Osteoblast (primary cell): ENCODE data around the gene FBLN1. TPM values are rescaled to one million over a fixed set of nuclear protein-coding genes. Genes with fewer than 3 reads are reported as not detected.
A peak's percentile ranks its signal among the peaks of the same experiment; 100 is the strongest.

ENCODE experiments used
- DNase-seq: peaks from one replicate; pipeline ENCODE4 v3.0.0; 2011; ENCODE audit warnings: low spot score, mixed read lengths; ENCODE audit not compliant: insufficient read length; ENCODE audit errors: missing footprints
- H2AFZ ChIP-seq: 2 replicates; pipeline ENCODE4 v1.6.0; 2011; ENCODE audit warnings: mild to moderate bottlenecking, low read length
- H3K27ac ChIP-seq: 2 replicates; pipeline ENCODE4 v1.5.1; 2011; ENCODE audit warnings: mild to moderate bottlenecking, low read depth, low read length, moderate library complexity
- H3K27me3 ChIP-seq: 2 replicates; pipeline ENCODE4 v1.6.0; 2012; ENCODE audit warnings: mild to moderate bottlenecking, control low read depth, inconsistent platforms, low read length, moderate library complexity; ENCODE audit not compliant: insufficient read depth
- H3K36me3 ChIP-seq: 2 replicates; pipeline ENCODE4 v1.5.1; 2011; ENCODE audit warnings: mild to moderate bottlenecking, low read length, control low read depth, moderate library complexity; ENCODE audit not compliant: insufficient read depth
- H3K4me1 ChIP-seq: 2 replicates; pipeline ENCODE4 v1.5.1; 2011; ENCODE audit warnings: mild to moderate bottlenecking, low read length, control low read depth, moderate library complexity; ENCODE audit not compliant: insufficient read depth
- H3K4me2 ChIP-seq: 2 replicates; pipeline ENCODE4 v1.6.0; 2011; ENCODE audit warnings: mild to moderate bottlenecking, low read length; ENCODE audit not compliant: insufficient read depth
- H3K4me3 ChIP-seq: fragments of 200-600 bp; sonication (generic); 3 replicates; pipeline ENCODE4 v1.5.1; 2012; ENCODE audit warnings: mild to moderate bottlenecking, low read length, inconsistent platforms; ENCODE audit not compliant: insufficient read depth
- H3K79me2 ChIP-seq: 2 replicates; pipeline ENCODE4 v1.6.0; 2012; ENCODE audit warnings: mild to moderate bottlenecking, low read length, control low read depth, inconsistent platforms; ENCODE audit not compliant: insufficient read depth
- H3K9me3 ChIP-seq: 2 replicates; pipeline ENCODE4 v1.5.1; 2011; ENCODE audit warnings: low read depth, low read length, control low read depth
- H4K20me1 ChIP-seq: 2 replicates; pipeline ENCODE4 v1.6.0; 2012; ENCODE audit warnings: mild to moderate bottlenecking, low read length, control low read depth; ENCODE audit not compliant: insufficient read depth
- total RNA-seq: library from RNA; depleted of rRNA; stranded (reverse); fragments of >200 nt; gene quantifications from 2 replicates; pipeline ENCODE4 v1.2.3, GENCODE V29; 2012
- TF ChIP-seq, protein P1 (sequence below): IDR thresholded peaks from 2 replicates; pipeline ENCODE4 v1.5.1; 2011; ENCODE audit warnings: mild to moderate bottlenecking, low read depth, low read length, moderate library complexity; ENCODE audit errors: extremely low read depth

Gene FBLN1
- total RNA-seq, 1 donor = 88.3 TPM

DNA sequence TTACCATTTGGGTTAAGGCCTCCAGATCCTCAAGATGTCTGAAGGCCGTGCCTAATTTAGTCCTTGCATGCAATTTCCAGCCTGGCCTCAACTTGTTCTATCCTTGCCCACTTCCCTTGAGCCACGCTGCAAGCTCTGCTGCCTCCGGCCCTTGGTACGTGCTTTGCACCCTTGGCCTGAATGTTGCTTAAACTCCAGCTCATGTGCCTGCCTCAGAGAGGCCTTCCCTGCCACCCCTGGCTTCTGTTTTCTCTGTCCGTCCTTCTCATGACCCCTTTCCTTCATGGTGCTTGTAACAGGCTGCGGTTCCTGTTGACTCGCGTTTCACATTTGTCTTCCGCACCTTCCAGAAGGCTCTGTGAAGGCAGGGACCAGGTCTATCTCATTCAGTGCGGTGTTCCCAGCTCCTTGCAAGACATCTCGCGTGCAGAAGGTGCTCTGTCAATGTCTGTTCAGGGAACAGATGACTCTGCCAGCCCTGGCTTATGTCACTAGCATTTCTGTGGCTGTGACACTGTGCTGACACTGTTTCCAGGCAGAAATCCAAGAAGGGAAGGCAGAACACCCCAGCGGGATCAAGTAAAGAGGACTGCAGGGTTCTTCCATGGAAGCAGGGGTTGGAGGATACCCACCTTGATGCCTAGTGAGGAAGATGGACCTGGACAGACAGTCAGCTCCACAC, 61.8 kb downstream of the FBLN1 start:
- Histone ChIP-seq H3K27me3 (no peaks in the 10 kb centered on the region), H3K9me3 (peaks cover 2% of the 10 kb centered on the region), H3K4me2 (no peak overlapping the region), H3K79me2 (no peaks in the 10 kb centered on the region), H3K4me3 (no peak overlapping the region), H3K27ac (no peak overlapping the region), H4K20me1 (no peaks in the 10 kb centered on the region), H2AFZ (no peak overlapping the region), H3K4me1 (no peaks in the 10 kb centered on the region), H3K36me3 (no peaks in the 10 kb centered on the region)
- peak; percentile 32 for DNase-seq
- TF ChIP-seq, protein P1, sequence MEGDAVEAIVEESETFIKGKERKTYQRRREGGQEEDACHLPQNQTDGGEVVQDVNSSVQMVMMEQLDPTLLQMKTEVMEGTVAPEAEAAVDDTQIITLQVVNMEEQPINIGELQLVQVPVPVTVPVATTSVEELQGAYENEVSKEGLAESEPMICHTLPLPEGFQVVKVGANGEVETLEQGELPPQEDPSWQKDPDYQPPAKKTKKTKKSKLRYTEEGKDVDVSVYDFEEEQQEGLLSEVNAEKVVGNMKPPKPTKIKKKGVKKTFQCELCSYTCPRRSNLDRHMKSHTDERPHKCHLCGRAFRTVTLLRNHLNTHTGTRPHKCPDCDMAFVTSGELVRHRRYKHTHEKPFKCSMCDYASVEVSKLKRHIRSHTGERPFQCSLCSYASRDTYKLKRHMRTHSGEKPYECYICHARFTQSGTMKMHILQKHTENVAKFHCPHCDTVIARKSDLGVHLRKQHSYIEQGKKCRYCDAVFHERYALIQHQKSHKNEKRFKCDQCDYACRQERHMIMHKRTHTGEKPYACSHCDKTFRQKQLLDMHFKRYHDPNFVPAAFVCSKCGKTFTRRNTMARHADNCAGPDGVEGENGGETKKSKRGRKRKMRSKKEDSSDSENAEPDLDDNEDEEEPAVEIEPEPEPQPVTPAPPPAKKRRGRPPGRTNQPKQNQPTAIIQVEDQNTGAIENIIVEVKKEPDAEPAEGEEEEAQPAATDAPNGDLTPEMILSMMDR = no peak

DNA sequence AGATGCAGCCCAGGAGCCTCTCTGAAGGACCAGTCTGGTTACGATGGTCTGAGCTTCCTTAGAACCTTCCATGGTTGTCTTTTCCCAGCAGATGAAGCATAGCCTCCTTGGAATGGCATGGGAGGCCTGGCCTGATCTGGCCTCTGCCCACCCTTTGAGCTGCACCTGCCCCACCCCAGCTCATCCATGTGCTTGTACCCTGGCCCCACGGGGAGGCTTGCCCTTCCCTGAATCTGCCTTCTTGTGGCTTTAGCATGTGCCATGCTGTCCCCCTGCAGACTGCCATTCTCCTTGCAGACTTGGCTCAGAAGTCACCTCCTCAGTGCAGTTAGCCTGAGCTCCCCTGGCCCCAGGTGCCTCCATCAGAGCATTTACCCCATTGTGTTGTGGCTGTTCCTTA, 62.5 kb downstream of the FBLN1 start:
- no peaks in the 10 kb centered on the region for H3K4me1 ChIP-seq
- H3K27me3 ChIP-seq = no peaks in the 10 kb centered on the region
- TF ChIP-seq, protein P1 = no peak
- no peak overlapping the region for H2AFZ ChIP-seq
- no peaks in the 10 kb centered on the region for H3K79me2 ChIP-seq
- DNase-seq = no peak
- H3K4me3 ChIP-seq = no peak overlapping the region
- no peaks in the 10 kb centered on the region for H4K20me1 ChIP-seq
- no peaks in the 10 kb centered on the region for H3K9me3 ChIP-seq
- H3K27ac ChIP-seq = no peak overlapping the region
- no peak overlapping the region for H3K4me2 ChIP-seq
- H3K36me3 ChIP-seq = no peaks in the 10 kb centered on the region

DNA sequence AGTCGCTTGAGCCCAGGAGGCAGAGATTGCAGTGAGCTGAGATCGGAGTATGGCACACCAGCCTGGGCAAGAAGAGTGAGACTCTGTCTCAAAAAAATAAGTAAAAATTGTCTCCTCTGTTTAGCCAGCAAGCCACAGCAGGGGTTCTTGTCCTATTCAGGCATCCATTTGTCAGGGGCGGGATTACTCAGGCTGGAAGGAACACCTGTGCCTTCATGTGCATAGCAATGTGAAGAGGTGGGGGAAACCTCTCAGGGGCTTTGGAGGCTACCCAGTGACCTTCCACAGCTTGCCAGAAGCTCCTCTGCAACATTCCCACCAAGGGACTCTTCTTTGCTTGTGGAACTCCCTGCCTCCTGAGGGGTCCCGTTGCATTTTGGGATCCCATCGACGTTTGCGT, 63.3 kb downstream of the FBLN1 start:
- no peaks in the 10 kb centered on the region for H3K9me3 ChIP-seq
- DNase-seq = peak; percentile 39
- H3K36me3 ChIP-seq = no peaks in the 10 kb centered on the region
- TF ChIP-seq, protein P1 = no peak
- no peaks in the 10 kb centered on the region for H3K27me3 ChIP-seq
- no peaks in the 10 kb centered on the region for H3K79me2 ChIP-seq
- no peak overlapping the region for H3K4me3 ChIP-seq
- H2AFZ ChIP-seq = no peak overlapping the region
- no peak overlapping the region for H3K27ac ChIP-seq
- H4K20me1 ChIP-seq = no peaks in the 10 kb centered on the region
- no peak overlapping the region for H3K4me2 ChIP-seq
- no peaks in the 10 kb centered on the region for H3K4me1 ChIP-seq

DNA sequence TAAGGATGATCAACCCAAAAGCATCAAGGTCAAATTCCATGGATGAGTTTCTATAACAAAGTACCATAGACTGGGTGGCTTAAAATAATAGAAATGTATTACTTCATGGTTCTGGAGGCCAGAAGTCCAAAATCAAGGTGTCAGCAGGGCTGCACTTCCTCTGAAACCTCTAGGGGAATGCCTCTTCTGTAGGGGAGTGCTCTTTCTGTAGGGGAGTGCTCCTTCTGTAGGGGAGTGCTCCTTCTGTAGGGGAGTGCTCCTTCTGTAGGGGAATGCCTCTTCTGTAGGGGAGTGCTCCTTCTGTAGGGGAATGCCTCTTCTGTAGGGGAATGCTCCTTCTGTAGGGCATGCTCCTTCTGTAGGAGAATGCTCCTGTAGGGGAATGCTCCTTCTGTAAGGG, 65.5 kb downstream of the FBLN1 start:
- Histone ChIP-seq H4K20me1 (no peaks in the 10 kb centered on the region), H3K4me2 (no peak overlapping the region), H3K4me1 (no peaks in the 10 kb centered on the region), H3K36me3 (no peaks in the 10 kb centered on the region), H3K79me2 (no peaks in the 10 kb centered on the region), H3K27ac (no peak overlapping the region), H3K27me3 (no peaks in the 10 kb centered on the region), H3K9me3 (no peaks in the 10 kb centered on the region), H3K4me3 (no peak overlapping the region), H2AFZ (no peak overlapping the region)
- no peak for DNase-seq
- TF ChIP-seq, protein P1 = no peak
